Measurements from ENCODE around the gene C6orf89. TPM values are rescaled to one million over a fixed set of nuclear protein-coding genes. Genes with fewer than 3 reads are reported as not detected.
A peak's percentile ranks its signal among the peaks of the same experiment; 100 is the strongest.

Gene C6orf89
- total RNA-seq, 1 donor from 2014 or later = 76.4 TPM

DNA sequence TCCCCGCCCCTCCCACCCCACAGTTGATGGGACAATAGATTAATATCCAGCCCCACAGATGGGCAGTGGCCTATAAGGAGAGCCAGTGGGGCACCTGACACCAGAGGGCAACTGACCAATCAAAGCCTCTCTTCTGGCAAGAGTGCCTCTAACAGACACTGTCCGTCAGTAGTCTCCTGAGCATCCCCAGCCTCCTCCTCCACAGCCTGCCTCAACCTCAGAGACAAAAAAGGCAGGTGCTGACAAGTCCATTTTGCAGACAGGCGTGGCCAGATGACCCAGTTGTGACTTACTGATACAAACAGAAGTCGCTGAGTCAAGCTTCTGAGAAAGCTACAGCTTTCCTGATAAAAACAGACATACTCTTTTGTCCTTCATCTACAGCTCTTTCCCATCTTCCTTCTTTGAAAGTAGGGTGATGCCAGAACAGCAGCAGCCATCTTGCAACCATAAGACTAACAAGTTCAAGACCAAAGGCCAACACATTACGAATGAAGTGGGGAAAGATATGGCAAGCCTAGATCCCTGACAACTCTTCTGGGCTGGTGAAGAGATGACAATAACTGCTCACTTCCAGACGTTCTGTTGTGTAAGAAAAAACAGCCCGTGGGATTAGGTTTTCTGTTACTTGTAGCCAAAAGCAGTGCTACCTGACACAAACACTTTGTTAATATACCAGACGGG is 23.4 kb upstream of the C6orf89 start:
- no peaks in the 10 kb centered on the region for H3K36me3 ChIP-seq
- intact Hi-C loops (cut with micrococcal nuclease) = no loop called here
- DNase-seq = no peak
- H3K4me3 ChIP-seq = no peak overlapping the region
- H3K9me3 ChIP-seq (replicated peaks) = no peaks in the 10 kb centered on the region
- H3K4me1 ChIP-seq = peaks cover 87% of the 10 kb centered on the region
- H3K27ac ChIP-seq (replicated peaks) = peak overlapping the region; percentile 28
- TF ChIP-seq, protein P1, sequence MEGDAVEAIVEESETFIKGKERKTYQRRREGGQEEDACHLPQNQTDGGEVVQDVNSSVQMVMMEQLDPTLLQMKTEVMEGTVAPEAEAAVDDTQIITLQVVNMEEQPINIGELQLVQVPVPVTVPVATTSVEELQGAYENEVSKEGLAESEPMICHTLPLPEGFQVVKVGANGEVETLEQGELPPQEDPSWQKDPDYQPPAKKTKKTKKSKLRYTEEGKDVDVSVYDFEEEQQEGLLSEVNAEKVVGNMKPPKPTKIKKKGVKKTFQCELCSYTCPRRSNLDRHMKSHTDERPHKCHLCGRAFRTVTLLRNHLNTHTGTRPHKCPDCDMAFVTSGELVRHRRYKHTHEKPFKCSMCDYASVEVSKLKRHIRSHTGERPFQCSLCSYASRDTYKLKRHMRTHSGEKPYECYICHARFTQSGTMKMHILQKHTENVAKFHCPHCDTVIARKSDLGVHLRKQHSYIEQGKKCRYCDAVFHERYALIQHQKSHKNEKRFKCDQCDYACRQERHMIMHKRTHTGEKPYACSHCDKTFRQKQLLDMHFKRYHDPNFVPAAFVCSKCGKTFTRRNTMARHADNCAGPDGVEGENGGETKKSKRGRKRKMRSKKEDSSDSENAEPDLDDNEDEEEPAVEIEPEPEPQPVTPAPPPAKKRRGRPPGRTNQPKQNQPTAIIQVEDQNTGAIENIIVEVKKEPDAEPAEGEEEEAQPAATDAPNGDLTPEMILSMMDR (IDR thresholded peaks at IDR 0.05; ENCODE audit: borderline replicate concordance) = no peak
- no peaks in the 10 kb centered on the region for H3K27me3 ChIP-seq (ENCODE audit: low read depth)

DNA sequence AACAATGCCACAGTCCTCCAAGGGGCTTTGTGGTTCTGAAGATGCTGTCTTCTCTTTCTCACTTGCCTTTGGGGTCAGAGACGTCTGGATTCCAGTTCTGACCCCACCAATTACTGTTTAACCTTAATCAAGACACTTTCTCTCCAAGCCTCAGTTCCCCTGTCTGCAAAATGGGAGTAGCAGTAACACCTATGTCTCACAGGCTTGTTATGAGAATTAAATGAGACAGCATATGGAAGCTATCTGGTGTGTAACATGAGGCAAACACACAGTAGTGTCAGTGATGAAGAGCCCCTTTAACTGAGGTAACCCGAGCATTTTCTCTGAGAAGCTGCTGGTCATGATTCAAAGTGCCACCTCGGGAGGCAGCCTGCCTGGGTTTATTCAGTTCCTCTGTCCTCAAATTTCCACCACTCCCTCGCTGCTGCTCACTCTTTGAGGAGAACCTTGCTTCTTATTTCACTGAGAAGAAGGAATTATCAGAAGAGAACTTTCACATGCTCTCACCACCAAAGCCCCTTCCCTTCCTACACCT is 22.8 kb upstream of the C6orf89 start:
- Histone ChIP-seq H3K9me3 (replicated peaks) (no peaks in the 10 kb centered on the region), H3K27me3 (ENCODE audit: low read depth) (no peaks in the 10 kb centered on the region), H3K4me1 (peaks cover 88% of the 10 kb centered on the region), H3K36me3 (no peaks in the 10 kb centered on the region), H3K4me3 (no peak overlapping the region), H3K27ac (replicated peaks) (peak overlapping the region; percentile 28)
- intact Hi-C loops (cut with micrococcal nuclease) = no loop called here
- TF ChIP-seq, protein P1 (IDR thresholded peaks at IDR 0.05; ENCODE audit: borderline replicate concordance) = no peak
- no peak for DNase-seq

DNA sequence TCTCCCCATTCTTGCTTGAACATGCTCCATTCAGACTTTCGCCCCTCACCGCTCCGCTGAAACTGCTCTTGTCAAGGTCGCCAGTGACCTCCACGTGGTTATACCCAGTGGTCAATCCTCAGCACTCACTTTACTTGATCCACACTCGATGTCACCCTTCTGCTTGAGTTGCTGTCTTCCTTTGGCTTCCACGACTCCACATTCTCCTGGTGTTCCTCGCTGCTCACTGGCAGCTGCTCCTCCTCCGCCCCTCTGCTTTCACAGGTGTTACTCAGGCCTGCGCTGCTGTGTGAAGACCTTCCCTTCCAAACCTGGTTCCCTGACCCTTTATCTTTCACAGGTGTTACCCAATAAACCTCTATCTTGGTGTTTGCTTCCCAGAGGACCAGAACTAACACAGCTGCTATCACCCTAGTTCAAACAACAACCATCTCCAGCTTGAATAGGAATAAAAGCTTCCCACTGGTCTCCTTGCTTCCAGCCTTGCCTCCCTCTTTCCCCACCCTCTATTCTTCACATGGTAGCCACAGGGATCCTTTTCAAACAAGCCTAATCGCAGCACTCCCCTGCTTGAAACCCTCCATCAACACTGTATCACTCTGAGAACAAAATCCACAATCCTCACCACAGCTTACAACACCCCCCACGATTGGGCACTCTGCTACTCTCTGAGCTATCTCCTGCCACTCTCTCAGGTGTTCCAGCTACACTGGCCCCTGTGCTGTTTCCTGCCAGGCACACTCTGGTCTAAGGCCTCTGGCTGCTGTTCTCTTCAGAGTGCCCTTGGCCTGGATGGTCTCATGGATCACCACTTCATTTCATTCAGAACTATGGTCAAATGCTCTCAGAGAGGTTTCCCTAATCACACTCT is 21.8 kb upstream of the C6orf89 start:
- TF ChIP-seq, protein P1 (IDR thresholded peaks at IDR 0.05; ENCODE audit: borderline replicate concordance) = no peak
- H3K27me3 ChIP-seq (ENCODE audit: low read depth) = no peaks in the 10 kb centered on the region
- intact Hi-C loops (cut with micrococcal nuclease) = no loop called here
- no peak for DNase-seq
- peaks cover 5% of the 10 kb centered on the region for H3K36me3 ChIP-seq
- H3K27ac ChIP-seq (replicated peaks) = peak overlapping the region; percentile 93
- H3K9me3 ChIP-seq (replicated peaks) = no peaks in the 10 kb centered on the region
- H3K4me1 ChIP-seq = peaks cover 91% of the 10 kb centered on the region
- H3K4me3 ChIP-seq = no peak overlapping the region

DNA sequence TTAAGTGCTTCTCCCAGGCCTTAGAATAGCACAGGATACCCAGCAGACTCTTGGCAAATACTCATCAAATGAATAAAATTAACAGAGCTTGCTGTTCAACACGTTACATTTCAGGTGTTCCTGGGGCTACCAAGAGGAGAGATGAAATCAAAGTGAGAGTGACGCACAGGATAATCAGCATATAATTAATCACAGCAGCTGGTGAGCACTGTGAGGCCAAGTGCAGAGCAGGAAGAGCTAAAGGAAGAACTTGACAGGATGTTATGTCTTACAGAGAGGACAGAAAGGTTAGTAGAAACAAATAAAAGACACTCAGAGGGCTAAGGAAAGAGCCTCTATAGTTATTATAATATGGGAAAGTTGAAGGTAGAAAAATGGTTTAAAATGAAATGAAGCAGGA is 19.9 kb upstream of the C6orf89 start:
- DNase-seq = no peak
- peaks cover 22% of the 10 kb centered on the region for H3K36me3 ChIP-seq
- peak overlapping the region; percentile 93 for H3K27ac ChIP-seq (replicated peaks)
- no peaks in the 10 kb centered on the region for H3K9me3 ChIP-seq (replicated peaks)
- H3K27me3 ChIP-seq (ENCODE audit: low read depth) = no peaks in the 10 kb centered on the region
- intact Hi-C loops (cut with micrococcal nuclease) = no loop called here
- TF ChIP-seq, protein P1 (IDR thresholded peaks at IDR 0.05; ENCODE audit: borderline replicate concordance) = no peak
- no peak overlapping the region for H3K4me3 ChIP-seq
- H3K4me1 ChIP-seq = peaks cover 84% of the 10 kb centered on the region

DNA sequence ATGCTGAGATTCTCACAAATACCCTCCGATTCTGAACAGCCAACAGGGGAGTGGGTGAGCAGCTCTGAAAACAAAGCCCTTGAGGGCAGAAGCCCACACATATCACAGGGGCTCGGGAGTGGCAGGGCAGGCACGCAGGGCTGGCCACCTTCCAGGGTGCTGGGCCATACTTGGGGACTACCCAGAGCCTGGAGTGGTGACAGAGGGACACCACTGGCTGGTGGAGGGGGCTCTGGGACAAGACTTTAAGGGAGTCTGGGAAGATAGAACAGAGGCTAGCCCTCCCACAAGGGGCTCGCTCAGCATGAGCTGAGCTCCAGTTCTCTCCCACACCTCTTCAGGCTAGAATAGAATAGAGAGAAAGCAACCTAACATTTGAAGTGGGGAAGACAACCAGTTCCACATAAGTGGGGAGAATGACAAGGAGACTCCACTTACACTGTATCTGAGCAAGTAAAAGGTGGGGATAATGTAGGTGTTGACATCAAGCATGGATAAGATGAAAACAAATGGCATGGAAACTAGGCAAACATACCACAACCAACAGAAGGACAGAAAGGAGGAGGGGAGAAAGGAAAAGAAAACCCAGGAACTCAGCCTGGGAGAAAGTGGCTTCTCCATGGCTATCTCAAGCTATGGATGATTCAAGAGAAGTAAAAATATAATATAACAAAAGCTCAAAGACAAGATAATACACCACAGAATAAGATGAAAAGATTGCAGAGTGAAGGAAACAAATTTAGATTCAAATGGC is 18.1 kb upstream of the C6orf89 start:
- TF ChIP-seq, protein P1 (IDR thresholded peaks at IDR 0.05; ENCODE audit: borderline replicate concordance) = no peak
- no peaks in the 10 kb centered on the region for H3K9me3 ChIP-seq (replicated peaks)
- DNase-seq = peak; percentile 52
- peaks cover 85% of the 10 kb centered on the region for H3K4me1 ChIP-seq
- H3K36me3 ChIP-seq = peaks cover 23% of the 10 kb centered on the region
- no peaks in the 10 kb centered on the region for H3K27me3 ChIP-seq (ENCODE audit: low read depth)
- intact Hi-C loops (cut with micrococcal nuclease) = no loop called here
- peak overlapping the region; percentile 7 for H3K4me3 ChIP-seq
- H3K27ac ChIP-seq (replicated peaks) = peak overlapping the region; percentile 93
